H1 (cell line): ENCODE measurements around the gene MIF4GD. TPM values are rescaled to one million over a fixed set of nuclear protein-coding genes. Genes with fewer than 3 reads are reported as not detected.

ENCODE experiments used
- CTCF ChIA-PET: fragments of 300-600 bp; sonication (Branson Sonifier 250); formaldehyde crosslinking; loops from one replicate; lab custom pipeline; 2021; ENCODE audit not compliant: partially characterized antibody; lab: Charles Lee
- POLR2A ChIA-PET: fragments of 300-600 bp; sonication (Branson Sonifier 250); formaldehyde crosslinking; loops from one replicate; lab custom pipeline; 2021; ENCODE audit warnings: inconsistent platforms; ENCODE audit not compliant: partially characterized antibody; lab: Charles Lee
- DNase-seq, 2 experiments: peaks; one replicate each; pipeline versions ENCODE4 v3.0.0 to v3.0.0-alpha.2; 2010 to 2022; ENCODE audit warnings: low spot score in 2 of 2, low read depth in 1 of 2, mixed read lengths in 1 of 2
- FAIRE-seq: peaks from 2 replicates; lab custom pipeline; 2011; peaks lifted over from hg19 to GRCh38; lab: Jason Lieb, UNC
- H2AFZ ChIP-seq: 2 replicates; pipeline ENCODE4 v1.8.1; 2012; ENCODE audit warnings: low read length, inconsistent platforms
- H2AK5ac ChIP-seq: 2 replicates; pipeline ENCODE4 v1.6.1; 2013; ENCODE audit warnings: low read depth, low read length
- H2BK120ac ChIP-seq: replicated peaks from 2 replicates; pipeline ENCODE3; 2013; ENCODE audit warnings: low read depth, low read length, inconsistent platforms
- H2BK12ac ChIP-seq: 2 replicates; pipeline ENCODE4 v1.6.1; 2013; ENCODE audit warnings: low read depth, low read length
- H2BK15ac ChIP-seq: 2 replicates; pipeline ENCODE4 v1.6.1; 2013; ENCODE audit warnings: low read length
- H2BK20ac ChIP-seq: 2 replicates; pipeline ENCODE4 v1.6.1; 2013; ENCODE audit warnings: low read length
- H2BK5ac ChIP-seq: 2 replicates; pipeline ENCODE4 v1.6.1; 2013; ENCODE audit warnings: low read depth, low read length
- H3K14ac ChIP-seq: 2 replicates; pipeline ENCODE4 v1.6.1; 2013; ENCODE audit warnings: inconsistent platforms; ENCODE audit not compliant: insufficient read length
- H3K18ac ChIP-seq: 2 replicates; pipeline ENCODE4 v1.6.1; 2013; ENCODE audit warnings: low read length; ENCODE audit errors: extremely low read depth
- H3K23ac ChIP-seq: 2 replicates; pipeline ENCODE4 v1.6.1; 2013; ENCODE audit warnings: inconsistent platforms; ENCODE audit not compliant: insufficient read length
- H3K23me2 ChIP-seq: 2 replicates; pipeline ENCODE4 v1.6.1; 2013; ENCODE audit warnings: low read depth, low read length
- H3K27ac ChIP-seq: 2 replicates; pipeline ENCODE4 v1.6.1; 2011; ENCODE audit warnings: low read depth, low read length, inconsistent platforms
- H3K27me3 ChIP-seq, 4 experiments: replicated peaks in 1 of 4; 1 replicate in 1 of 4; 2 replicates in 3 of 4; pipeline versions ENCODE4 v1.6.1 to v1.8.1; 2011 to 2013; ENCODE audit warnings: low read length in 3 of 4, mild to moderate bottlenecking in 3 of 4, inconsistent platforms in 2 of 4, mixed read lengths in 2 of 4, moderate library complexity in 1 of 4; ENCODE audit not compliant: control insufficient read depth in 3 of 4, insufficient read depth in 3 of 4; ENCODE audit errors: extremely low read depth in 1 of 4
- H3K36me3 ChIP-seq, 4 experiments: 2 replicates each; pipeline versions ENCODE4 v1.6.1 to v1.8.1; 2011 to 2013; ENCODE audit warnings: mild to moderate bottlenecking in 4 of 4, low read length in 3 of 4, moderate library complexity in 2 of 4, control low read depth in 1 of 4, inconsistent platforms in 1 of 4; ENCODE audit not compliant: insufficient read depth in 4 of 4, control insufficient read depth in 2 of 4
- H3K4ac ChIP-seq: replicated peaks from 2 replicates; pipeline ENCODE3; 2013; ENCODE audit warnings: low read length, low read depth, mixed read lengths, inconsistent platforms; ENCODE audit not compliant: insufficient read length
- H3K4me1 ChIP-seq, 4 experiments: replicated peaks in 1 of 4; 1 replicate in 1 of 4; 2 replicates in 3 of 4; pipeline versions ENCODE4 v1.6.1 to v1.8.1; 2011 to 2013; ENCODE audit warnings: low read length in 3 of 4, inconsistent platforms in 2 of 4, mixed read lengths in 1 of 4; ENCODE audit not compliant: insufficient read depth in 4 of 4, control insufficient read depth in 3 of 4
- H3K4me2 ChIP-seq, 2 experiments: 2 replicates each; pipeline versions ENCODE4 v1.6.1 to v1.8.1; 2011 to 2013; ENCODE audit warnings: low read depth in 2 of 2, low read length in 2 of 2, control low read depth in 1 of 2, inconsistent platforms in 1 of 2, mild to moderate bottlenecking in 1 of 2; ENCODE audit not compliant: insufficient read depth in 1 of 2
- H3K4me3 ChIP-seq, 4 experiments: fragments of 200-600, 300-600 bp in 1 of 4; sonication (generic), shearing (Covaris generic), sonication (Bioruptor Twin) in 1 of 4; 2 replicates each; pipeline versions ENCODE4 v1.5.1 to v1.8.1; 2011 to 2016; ENCODE audit warnings: low read length in 4 of 4, low read depth in 3 of 4, control low read depth in 2 of 4, inconsistent platforms in 2 of 4, mild to moderate bottlenecking in 2 of 4, mixed read lengths in 1 of 4, moderate library complexity in 1 of 4; ENCODE audit not compliant: insufficient read depth in 2 of 4; ENCODE audit errors: extremely low read depth in 1 of 4
- H3K56ac ChIP-seq: replicated peaks from 2 replicates; pipeline ENCODE3; 2013; ENCODE audit warnings: low read depth, mild to moderate bottlenecking, mixed read lengths, low read length, inconsistent platforms; ENCODE audit not compliant: insufficient read length
- H3K79me1 ChIP-seq: 2 replicates; pipeline ENCODE4 v1.6.1; 2013; ENCODE audit warnings: low read depth, low read length, control low read depth
- H3K79me2 ChIP-seq, 2 experiments: 2 replicates each; pipeline versions ENCODE4 v1.6.1 to v1.8.1; 2012 to 2013; ENCODE audit warnings: low read length in 2 of 2, mild to moderate bottlenecking in 2 of 2, inconsistent platforms in 1 of 2; ENCODE audit not compliant: insufficient read depth in 2 of 2, control insufficient read depth in 1 of 2
- H3K9ac ChIP-seq, 4 experiments: replicated peaks in 1 of 4; 1 replicate in 1 of 4; 2 replicates in 3 of 4; pipeline versions ENCODE4 v1.6.1 to v1.8.1; 2011 to 2013; ENCODE audit warnings: low read depth in 3 of 4, low read length in 3 of 4, control low read depth in 2 of 4, mild to moderate bottlenecking in 2 of 4, moderate library complexity in 2 of 4, inconsistent platforms in 1 of 4; ENCODE audit errors: extremely low read depth in 1 of 4
- H3K9me3 ChIP-seq, 2 experiments: 2 replicates each; pipeline versions ENCODE4 v1.6.1 to v1.8.1; 2012 to 2013; ENCODE audit warnings: mild to moderate bottlenecking in 2 of 2, moderate library complexity in 2 of 2, control low read depth in 1 of 2, inconsistent platforms in 1 of 2, low read depth in 1 of 2, low read length in 1 of 2, mixed read lengths in 1 of 2; ENCODE audit not compliant: insufficient read depth in 2 of 2
- H4K20me1 ChIP-seq, 2 experiments: replicated peaks in 1 of 2; 2 replicates each; pipeline versions ENCODE3 to v1.8.1; 2011 to 2013; ENCODE audit warnings: inconsistent platforms in 2 of 2, low read length in 2 of 2, mild to moderate bottlenecking in 1 of 2; ENCODE audit not compliant: insufficient read depth in 2 of 2, control insufficient read depth in 1 of 2
- H4K5ac ChIP-seq: 2 replicates; pipeline ENCODE4 v1.6.1; 2013; ENCODE audit warnings: low read length, low read depth, mixed read lengths, inconsistent platforms; ENCODE audit not compliant: insufficient read length
- H4K8ac ChIP-seq: 2 replicates; pipeline ENCODE4 v1.8.0; 2013; ENCODE audit warnings: mild to moderate bottlenecking, moderate library complexity, low read length, inconsistent platforms; ENCODE audit not compliant: insufficient read depth; ENCODE audit errors: extremely low read depth
- H4K91ac ChIP-seq: replicated peaks from 2 replicates; pipeline ENCODE3; 2013; ENCODE audit warnings: low read length, mixed read lengths, inconsistent platforms; ENCODE audit not compliant: insufficient read length
- ATF3 ChIP-seq: IDR thresholded peaks from 2 replicates; pipeline ENCODE4 v1.6.1; 2011; ENCODE audit warnings: low read depth, mild to moderate bottlenecking, low read length; ENCODE audit not compliant: insufficient read depth
- BACH1 ChIP-seq: IDR thresholded peaks from 2 replicates; pipeline ENCODE4 v1.6.1; 2012; ENCODE audit warnings: low read length, improper control_type of control experiment
- CREB1 ChIP-seq: IDR thresholded peaks from 2 replicates; pipeline ENCODE4 v1.6.1; 2012; ENCODE audit warnings: inconsistent platforms
- EZH2 ChIP-seq: fragments of 200-600 bp; sonication (generic); IDR thresholded peaks from 2 replicates; pipeline ENCODE4 v1.7.1; 2012; ENCODE audit warnings: low read depth, mild to moderate bottlenecking, moderate library complexity, low read length, inconsistent platforms; ENCODE audit not compliant: severe bottlenecking
- GABPA ChIP-seq: IDR thresholded peaks from 2 replicates; pipeline ENCODE4 v1.6.1; 2011; ENCODE audit warnings: mild to moderate bottlenecking, low read length, moderate library complexity, borderline replicate concordance; ENCODE audit not compliant: insufficient read depth
- HDAC2 ChIP-seq, 2 experiments: fragments of 300-600 bp in 1 of 2; sonication (generic) in 1 of 2; IDR thresholded peaks; 2 replicates each; pipeline ENCODE4 v1.6.1; 2011 to 2012; ENCODE audit warnings: low read depth in 2 of 2, low read length in 2 of 2, mild to moderate bottlenecking in 2 of 2, moderate library complexity in 2 of 2, borderline replicate concordance in 1 of 2, inconsistent platforms in 1 of 2
- HDAC6 ChIP-seq: IDR thresholded peaks from one replicate; pipeline ENCODE4 v1.7.1; 2012; ENCODE audit warnings: low read depth, mild to moderate bottlenecking, inconsistent platforms, low read length, moderate library complexity
- JUN ChIP-seq: IDR thresholded peaks from 2 replicates; pipeline ENCODE4 v1.6.1; 2011; ENCODE audit warnings: low read depth, mild to moderate bottlenecking, improper control_type of control experiment, low read length
- JUND ChIP-seq: IDR thresholded peaks from 2 replicates; pipeline ENCODE4 v1.6.1; 2011; ENCODE audit warnings: mild to moderate bottlenecking, improper control_type of control experiment, low read length
- KDM4A ChIP-seq: IDR thresholded peaks from one replicate; pipeline ENCODE4 v1.7.1; 2012; ENCODE audit warnings: low read depth, mild to moderate bottlenecking, moderate library complexity, low read length, inconsistent platforms; ENCODE audit not compliant: severe bottlenecking
- POU5F1 ChIP-seq: IDR thresholded peaks from 2 replicates; pipeline ENCODE4 v1.6.1; 2011; ENCODE audit warnings: low read depth, mild to moderate bottlenecking, low read length, moderate library complexity
- RXRA ChIP-seq: IDR thresholded peaks from 2 replicates; pipeline ENCODE4 v1.6.1; 2011; ENCODE audit warnings: low read depth, mild to moderate bottlenecking, low read length, moderate library complexity; ENCODE audit not compliant: insufficient read depth
- SP4 ChIP-seq: IDR thresholded peaks from 2 replicates; pipeline ENCODE4 v1.6.1; 2012; ENCODE audit warnings: low read length, inconsistent platforms
- SRF ChIP-seq: IDR thresholded peaks from 2 replicates; pipeline ENCODE4 v1.6.1; 2011; ENCODE audit warnings: mild to moderate bottlenecking, low read depth, low read length, moderate library complexity
- WGBS, 2 experiments: shearing (Covaris generic) in 1 of 2; methylation state at CpG; one replicate each; pipeline versions ENCODE4 v1.1.6 to v1.1.7; 2013 to 2015; ENCODE audit warnings: low lambda C conversion rate in 2 of 2, mixed read lengths in 2 of 2, inconsistent platforms in 1 of 2, low coverage in 1 of 2, missing lambda C conversion rate in 1 of 2; ENCODE audit not compliant: insufficient replicate concordance in 2 of 2, insufficient coverage in 1 of 2, insufficient read length in 1 of 2; ENCODE audit errors: extremely low coverage in 1 of 2, missing lambda C conversion rate in 1 of 2; 5-methylcytosine and 5-hydroxymethylcytosine counted together
- polyA plus RNA-seq, 7 experiments: library from polyadenylated mRNA; depleted of rRNA in 3 of 7; stranded (reverse) in 5 of 7; unstranded in 2 of 7; fragments of >200 nt in 5 of 7; fragments of 200-250 nt in 2 of 7; gene quantifications; 1 replicate in 5 of 7; 2 replicates in 1 of 7; 4 replicates in 1 of 7; pipeline versions ENCODE4 v1.2.1 to v1.2.3, GENCODE V29; 2011 to 2013; ENCODE audit warnings: missing spikeins in 2 of 7, mixed read lengths in 2 of 7
- total RNA-seq: library from RNA; stranded (reverse); fragmentation: NEBNext Ultra II Directional; extraction: Animal tissue kit (Norgen Biotek cat#: 25700); gene quantifications from 2 replicates; pipeline ENCODE4 v1.2.1, GENCODE V29; 2021

The MIF4GD gene
- total and polyA plus RNA-seq, 2 of the 8 experiments (the other 6 are each of a cell fraction or from before 2014, with no cell fraction given): 16.1 to 51.1 TPM

- no peak overlapping the region for H3K9ac ChIP-seq
- H3K18ac ChIP-seq: no peak overlapping the region
- no peak overlapping the region for H3K56ac ChIP-seq
- no peak overlapping the region for H2AK5ac ChIP-seq
- FAIRE-seq (no peak), DNase-seq (no peak)
- H3K4ac ChIP-seq: no peak overlapping the region
- no peak overlapping the region for H3K4me2 ChIP-seq
- H2BK15ac ChIP-seq: no peak overlapping the region
- no peaks in the 10 kb centered on the region for H3K4me1 ChIP-seq
- no peak overlapping the region for H3K14ac ChIP-seq
- no peaks in the 10 kb centered on the region; the same call in 1 of the 2 replicates for H3K79me1 ChIP-seq
- no peak overlapping the region for H2BK120ac ChIP-seq
- H3K79me2 ChIP-seq: no peaks in the 10 kb centered on the region
- H4K20me1 ChIP-seq: peaks cover 0 to 1% of the 10 kb centered on the region in 2 experiments
- no peak overlapping the region for H2AFZ ChIP-seq
- H2BK20ac ChIP-seq: no peak overlapping the region
- H4K91ac ChIP-seq: no peak overlapping the region
- H3K4me3 ChIP-seq: no peak overlapping the region
- CTCF ChIA-PET: interaction anchor here (0.5 to 21.2 kb wide), 8 partner anchors 8 to 134 kb away, joined by 3 to 369 read pairs (median 6); partner anchors contain the start of genes MIF4GD and SLC25A19
- no peak overlapping the region for H2BK12ac ChIP-seq
- 97% methylated on average over 5 of the region's 6 CpGs; no CpG with 5 or more reads in 1 of the 2 experiments for WGBS, 2 experiments
- H3K27ac ChIP-seq: no peak overlapping the region
- no peak overlapping the region for H2BK5ac ChIP-seq
- no peaks in the 10 kb centered on the region for H3K27me3 ChIP-seq
- no peaks in the 10 kb centered on the region for H3K9me3 ChIP-seq
- H3K36me3 ChIP-seq: peaks cover 3 to 8% (median 4%) of the 10 kb centered on the region in 4 experiments; a peak in 3 of 8 replicates
- H4K5ac ChIP-seq: no peak overlapping the region
- H4K8ac ChIP-seq: no peak overlapping the region
- no peaks in the 10 kb centered on the region for H3K23me2 ChIP-seq
- POLR2A ChIA-PET: interaction anchor here (1.2 to 2.9 kb wide), 3 partner anchors 10 to 16 kb away, joined by 4 to 11 read pairs (median 10); partner anchors contain the start of genes GGA3, MRPS7 and SLC25A19
- H3K23ac ChIP-seq: no peak overlapping the region
- TF ChIP-seq EZH2 (no peak), POU5F1 (no peak), ATF3 (no peak), SP4 (no peak), JUND (no peak), HDAC6 (no peak), HDAC2 (IDR thresholded peaks at IDR 0.05; ENCODE audit: borderline replicate concordance in 1 of 2, low read depth in 2 of 2, low read length in 2 of 2) (no peak), JUN (no peak), GABPA (no peak), CREB1 (no peak), SRF (no peak), RXRA (no peak), BACH1 (no peak), KDM4A (no peak)
Measured at GRCh38 chr17:75277664-75278071, 6.6 kb upstream of the MIF4GD start.
